GM18861 (cell line): ENCODE results near the gene OPTN.
"Not testable (repeated sequence)": the region's sequence is repeated elsewhere in the genome, so short reads cannot be mapped to it uniquely, and the experiment has no call there.

Experiments used
- ATAC-seq: cut with Tn5 transposase; IDR thresholded peaks from one replicate; pipeline ENCODE4 v1.9.1; 2021; ENCODE audit not compliant: unreplicated experiment

Gene OPTN

DNA sequence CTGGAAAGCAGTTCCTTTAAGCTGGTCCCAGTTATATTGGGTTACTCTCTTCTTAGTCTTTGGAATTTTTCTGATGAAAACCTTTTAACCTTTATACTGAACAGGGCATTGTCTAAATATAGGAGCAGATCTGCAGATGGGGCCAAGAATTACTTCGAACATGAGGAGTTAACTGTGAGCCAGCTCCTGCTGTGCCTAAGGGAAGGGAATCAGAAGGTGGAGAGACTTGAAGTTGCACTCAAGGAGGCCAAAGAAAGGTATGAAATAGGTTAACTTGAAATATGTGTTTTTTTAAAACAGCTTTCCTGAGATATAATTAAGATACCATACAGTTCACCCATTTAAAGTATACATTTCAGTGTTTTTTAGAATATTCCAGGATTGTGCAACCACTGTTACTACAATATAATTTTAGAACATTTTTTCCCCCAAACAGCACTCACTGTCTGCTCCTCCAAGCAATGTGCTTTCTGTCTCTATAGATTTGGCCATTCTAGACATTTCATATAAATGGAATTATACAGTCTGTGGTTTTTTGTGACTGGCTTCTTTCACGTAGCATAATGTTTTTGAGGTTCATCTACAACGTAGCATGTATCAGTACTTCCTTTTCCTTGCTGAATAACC, 18.9 kb downstream of the OPTN start:
- no peak for ATAC-seq

DNA sequence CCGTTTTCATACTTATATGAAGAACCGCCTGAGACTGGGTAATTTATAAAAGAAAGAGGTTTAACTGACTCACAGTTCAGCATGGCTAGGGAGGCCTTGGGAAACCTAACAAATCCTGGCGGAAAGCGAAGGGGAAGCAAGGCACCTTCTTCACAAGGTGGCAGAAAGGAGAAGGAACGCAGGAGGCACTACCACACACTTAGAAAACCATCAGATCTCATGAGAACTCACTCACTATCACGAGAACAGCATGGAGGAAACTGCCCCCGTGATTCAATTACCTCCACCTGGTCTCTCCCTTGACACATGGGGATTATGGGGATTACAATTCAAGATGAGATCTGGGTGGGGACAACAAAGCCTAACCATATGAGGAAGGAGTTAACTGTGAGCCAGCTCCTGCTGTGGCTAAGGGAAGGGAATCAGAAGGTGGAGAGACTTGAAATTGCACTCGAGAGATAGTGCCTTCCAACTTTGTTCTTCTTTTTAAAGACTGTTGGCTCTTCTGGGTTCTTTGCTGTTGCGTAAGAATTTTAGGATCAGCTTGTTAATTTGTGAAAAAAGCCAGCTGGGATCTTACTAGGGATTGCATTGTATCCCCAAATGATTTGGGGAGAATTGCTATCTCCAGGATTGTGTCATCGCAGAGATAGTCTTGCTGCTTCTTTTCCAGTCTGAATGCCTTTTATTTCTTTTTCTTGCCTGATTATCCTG, 21.0 kb downstream of the OPTN start:
- no peak for ATAC-seq

DNA sequence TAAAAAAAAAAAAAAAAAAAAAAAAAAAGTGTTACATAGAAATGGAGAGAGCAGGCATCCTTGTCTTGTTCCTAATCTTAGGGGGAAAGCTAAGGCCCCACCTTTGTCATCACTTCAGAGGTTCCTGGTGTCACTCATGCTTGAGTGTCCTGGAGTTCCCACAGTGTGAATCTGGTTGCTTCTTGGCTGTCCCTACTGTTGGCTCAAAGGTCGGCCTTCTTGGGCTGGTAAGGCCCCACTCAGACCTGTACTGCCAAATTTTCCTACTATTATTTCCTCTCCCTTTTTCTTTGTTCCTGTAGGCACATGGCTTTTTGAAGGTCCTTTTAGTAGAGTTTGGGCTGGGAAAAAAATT, 21.5 kb downstream of the OPTN start:
- ATAC-seq, result no peak

DNA sequence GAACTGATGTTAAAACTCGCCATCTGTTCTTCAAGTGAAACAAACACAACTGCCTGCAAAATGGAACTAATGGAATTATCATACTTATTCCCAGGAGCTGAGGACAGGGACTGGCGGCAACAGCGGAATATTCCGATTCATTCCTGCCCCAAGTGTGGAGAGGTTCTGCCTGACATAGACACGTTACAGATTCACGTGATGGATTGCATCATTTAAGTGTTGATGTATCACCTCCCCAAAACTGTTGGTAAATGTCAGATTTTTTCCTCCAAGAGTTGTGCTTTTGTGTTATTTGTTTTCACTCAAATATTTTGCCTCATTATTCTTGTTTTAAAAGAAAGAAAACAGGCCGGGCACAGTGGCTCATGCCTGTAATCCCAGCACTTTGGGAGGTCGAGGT, 36.7 kb downstream of the OPTN start:
- ATAC-seq, result no peak

DNA sequence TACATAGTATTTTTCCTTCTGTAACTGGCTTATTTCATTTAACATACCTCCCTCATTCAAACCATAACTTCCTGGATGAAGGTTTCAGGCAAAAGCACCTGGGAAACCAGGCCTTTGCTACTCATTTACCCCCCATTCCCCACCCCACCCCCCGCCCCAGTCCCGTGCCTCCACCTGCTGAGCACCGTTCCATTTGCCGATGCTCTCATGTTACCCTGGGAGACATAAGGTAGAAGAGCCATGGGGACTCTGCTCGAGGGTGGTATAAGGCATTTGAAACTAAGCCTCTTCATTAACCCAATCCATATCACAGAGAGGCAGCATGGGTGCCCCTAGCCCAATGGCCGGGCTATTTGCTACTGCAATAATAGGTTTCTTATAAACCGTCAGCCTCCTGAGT, 39.2 kb downstream of the OPTN start:
- no peak for ATAC-seq

DNA sequence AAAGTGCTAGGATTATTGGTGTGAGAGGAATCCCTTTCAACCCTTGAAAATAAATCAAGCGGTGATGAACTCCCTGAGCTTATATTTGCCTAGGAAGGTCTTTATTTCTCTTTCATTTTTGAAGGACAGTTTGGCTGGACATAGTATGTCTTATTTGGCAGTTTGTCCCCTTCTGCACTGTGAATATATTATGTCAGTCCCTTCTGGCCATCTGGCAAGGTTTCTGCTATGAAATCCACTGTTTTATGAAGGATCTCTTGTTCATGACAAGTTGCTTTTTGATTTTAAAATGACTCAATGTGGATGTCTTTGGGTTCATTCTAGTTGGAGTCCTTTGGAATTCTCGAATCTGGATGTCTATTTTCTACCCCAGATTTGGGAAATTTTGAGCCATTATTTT, 39.7 kb downstream of the OPTN start:
- ATAC-seq, result no peak

DNA sequence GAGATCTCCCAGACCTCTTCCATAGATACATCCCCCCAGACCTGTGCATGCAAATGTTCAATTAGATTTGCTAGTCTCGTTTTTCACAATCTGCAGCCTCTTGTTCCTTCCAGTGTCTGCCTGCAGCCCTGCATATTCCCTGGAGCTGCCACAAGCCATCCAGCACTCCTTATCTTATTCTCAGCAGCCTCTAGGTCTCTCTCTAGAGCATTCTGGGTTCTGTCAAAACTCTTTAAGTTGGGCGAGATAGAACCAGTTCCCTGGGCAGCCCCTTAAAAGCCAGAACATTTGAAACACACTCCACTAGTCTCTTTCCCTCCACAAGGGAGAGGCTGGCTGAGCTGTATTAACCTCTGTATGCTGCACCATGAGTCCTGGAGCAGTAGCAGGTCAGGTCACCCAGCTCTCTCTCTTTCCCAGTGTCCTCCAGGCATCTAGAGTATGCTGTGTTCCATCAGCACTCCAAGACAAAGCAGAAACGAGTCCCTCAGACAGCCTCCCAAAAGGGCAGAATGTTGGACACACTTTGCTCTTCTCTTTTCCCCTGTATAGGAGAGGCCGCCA, 40.7 kb downstream of the OPTN start:
- ATAC-seq, result no peak

DNA sequence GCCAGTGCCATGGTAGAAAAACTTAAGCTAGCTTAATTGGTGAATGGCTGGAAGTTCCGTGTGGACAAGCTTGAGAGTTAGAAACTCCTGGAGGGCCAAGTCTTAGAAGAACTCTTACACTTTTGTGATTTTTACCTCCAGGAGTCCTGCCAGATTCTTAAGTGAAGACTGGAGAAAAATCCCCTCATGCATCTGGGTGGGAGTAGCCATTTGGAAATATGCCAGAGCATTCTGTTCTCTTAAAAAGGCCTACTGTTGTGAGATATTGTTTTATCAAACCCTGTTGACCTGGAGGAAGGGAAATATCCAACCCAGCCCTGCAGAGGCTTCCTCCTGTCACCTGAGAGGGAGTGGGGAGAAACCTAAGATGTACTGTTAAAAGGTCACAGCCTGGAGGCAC, 43.8 kb downstream of the OPTN start:
- ATAC-seq, result no peak

DNA sequence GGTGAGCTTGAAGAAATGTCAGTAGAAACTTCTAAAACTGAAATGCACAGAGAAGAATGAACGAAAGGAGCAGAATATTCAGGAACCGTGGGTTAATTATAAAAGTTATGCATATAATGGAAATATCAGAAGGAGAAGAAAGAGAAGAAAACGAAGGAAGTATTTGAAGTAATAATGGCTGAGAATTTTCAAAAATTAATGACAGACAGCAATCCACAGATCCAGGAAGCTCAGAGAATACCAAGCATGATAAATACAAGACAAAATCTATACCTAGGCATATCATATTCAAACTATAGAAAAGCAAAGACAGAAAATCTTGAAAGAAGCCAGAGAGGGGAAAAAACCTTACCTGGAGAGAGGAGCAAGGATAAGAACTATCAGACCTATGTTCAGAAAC, 44.9 kb downstream of the OPTN start:
- no peak for ATAC-seq

DNA sequence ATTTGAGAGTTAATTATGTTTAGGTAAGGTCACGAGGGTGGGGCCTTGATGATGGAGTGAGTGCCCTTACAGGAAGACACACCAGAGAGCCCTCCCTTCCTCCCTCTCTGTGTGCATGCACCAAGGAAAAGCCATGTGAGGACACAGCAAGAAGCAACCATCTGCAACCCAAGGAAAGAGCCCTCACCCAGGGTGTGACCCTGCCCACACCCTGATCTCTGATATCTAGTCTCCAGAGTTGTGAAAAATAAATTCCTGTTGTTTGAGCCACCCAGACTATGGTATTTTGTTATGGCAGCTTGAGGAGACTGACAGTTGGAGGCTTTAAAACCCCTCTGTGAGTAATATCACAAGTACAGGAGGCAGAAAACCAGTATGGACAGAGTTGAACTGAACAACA, 46.4 kb downstream of the OPTN start:
- ATAC-seq, result no peak

DNA sequence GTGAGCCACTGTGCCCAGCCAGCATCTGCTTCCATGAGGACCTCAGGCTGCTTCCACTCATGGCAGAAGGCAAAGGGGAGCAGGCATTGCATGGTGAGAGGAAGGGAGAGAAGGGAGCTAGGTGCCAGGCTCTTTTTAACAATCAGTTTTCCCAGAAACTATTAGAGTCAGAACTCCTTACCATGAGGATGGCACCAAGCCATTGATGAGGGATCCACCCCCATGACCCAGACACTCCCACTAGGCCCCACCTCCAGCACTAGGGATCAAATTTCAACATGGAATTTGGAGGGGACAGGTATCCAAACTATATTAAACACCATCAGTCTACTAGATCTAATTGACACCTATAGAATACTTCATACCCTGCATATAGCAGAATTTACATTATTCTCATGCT, 47.2 kb downstream of the OPTN start:
- no peak for ATAC-seq

DNA sequence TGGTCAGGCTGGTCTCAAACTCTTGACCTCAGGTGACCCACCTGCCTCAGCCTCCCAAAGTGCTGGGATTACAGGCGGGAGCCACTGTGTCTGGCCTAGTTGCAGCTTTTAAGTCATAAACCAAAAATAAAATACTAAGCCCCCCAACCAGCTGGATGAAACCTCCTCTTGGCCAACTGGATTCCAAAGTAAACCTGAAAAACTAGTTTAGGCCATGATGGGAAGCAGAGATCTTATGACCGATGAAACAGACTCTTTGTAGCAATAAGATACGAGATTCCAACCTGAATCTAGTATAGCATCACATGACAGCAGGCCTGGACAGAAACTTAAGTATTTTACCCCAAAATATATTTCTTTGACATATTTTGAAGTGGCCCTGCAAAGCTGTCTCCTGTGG, 52.3 kb downstream of the OPTN start:
- ATAC-seq, result no peak

DNA sequence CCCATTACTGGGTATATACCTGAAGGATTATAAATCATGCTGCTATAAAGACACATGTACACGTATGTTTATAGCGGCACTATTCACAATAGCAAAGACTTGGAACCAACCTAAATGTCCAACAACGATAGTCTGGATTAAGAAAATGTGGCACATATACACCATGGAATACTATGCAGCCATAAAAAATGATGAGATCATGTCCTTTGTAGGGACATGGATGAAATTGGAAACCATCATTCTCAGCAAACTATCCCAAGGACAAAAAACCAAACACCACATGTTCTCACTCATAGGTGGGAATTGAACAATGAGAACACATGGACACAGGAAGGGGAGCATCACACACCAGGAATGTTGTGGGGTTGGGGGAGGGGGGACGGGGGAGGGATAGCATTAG, 55.9 kb downstream of the OPTN start:
- not testable (repeated sequence) for ATAC-seq

DNA sequence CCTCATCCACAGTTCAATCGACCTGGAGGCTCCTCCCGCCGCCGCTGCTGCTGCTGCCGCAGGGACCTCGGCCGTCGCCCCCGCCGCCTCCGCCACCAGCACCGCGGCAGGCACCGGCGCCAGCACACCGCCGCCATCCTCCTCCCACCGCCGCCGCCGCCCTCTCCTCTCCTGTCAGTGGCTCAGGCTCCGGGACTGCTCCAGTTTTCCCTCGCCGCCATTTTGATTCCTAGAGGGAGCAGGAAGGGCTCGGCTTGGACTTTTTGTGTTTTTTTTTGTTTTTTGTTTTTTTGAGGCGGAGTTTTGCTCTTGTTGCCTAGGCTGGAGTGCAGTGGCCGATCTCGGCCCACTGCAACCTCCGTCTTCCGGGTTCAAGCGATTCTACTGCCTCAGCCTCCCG, 58.4 kb downstream of the OPTN start:
- ATAC-seq, result no peak

DNA sequence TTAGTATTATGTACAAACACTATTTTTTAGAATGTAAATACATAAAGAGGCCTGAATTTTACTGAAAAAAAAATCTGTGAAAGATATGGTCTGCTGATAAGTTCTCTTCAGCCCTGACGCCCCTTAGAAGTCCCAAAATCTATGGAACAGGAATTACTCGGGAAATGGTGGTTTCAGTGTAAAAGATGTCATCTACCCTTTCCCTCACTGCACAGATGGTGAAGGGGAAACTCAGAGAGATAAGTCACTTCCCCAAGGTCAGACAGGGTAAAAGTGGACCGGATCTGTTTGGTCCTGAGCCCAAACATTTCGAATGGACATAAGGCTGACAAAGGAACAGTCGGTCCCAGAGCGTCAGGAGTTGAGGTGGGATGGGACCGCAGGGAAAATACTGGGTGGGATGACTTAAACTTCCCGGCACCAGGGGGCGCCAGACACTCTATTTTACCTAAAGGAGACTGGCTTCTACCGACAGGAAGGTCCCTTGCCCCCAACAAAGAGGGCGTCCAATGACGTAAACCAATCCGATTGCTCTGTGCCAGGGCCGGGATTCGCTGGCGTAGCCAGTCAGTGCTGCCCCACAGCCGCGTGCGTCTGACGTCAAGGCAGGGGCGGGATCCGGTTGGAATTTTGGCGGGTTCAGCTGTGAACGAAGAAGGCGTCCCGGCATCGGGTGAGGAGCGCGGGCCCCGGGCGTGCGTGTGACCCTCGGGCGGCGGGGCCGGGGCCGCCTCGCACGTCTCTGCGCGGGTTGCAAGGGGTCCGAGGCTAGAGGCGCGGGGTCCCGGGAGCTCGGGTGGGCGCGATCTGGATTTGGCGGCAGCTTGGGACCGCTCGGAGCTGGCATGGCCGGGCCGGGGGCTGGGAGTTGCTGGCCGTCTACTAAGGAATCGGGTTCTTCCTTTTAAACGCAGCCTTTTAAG, 61.2 kb downstream of the OPTN start, which contains the start of gene MCM10:
Gene MCM10 (plus strand): TSS at position 625 of the 923 bp plus-strand sequence. CDS start 2,645 bp downstream, outside the sequence.
- ATAC-seq, result peak; percentile 97

DNA sequence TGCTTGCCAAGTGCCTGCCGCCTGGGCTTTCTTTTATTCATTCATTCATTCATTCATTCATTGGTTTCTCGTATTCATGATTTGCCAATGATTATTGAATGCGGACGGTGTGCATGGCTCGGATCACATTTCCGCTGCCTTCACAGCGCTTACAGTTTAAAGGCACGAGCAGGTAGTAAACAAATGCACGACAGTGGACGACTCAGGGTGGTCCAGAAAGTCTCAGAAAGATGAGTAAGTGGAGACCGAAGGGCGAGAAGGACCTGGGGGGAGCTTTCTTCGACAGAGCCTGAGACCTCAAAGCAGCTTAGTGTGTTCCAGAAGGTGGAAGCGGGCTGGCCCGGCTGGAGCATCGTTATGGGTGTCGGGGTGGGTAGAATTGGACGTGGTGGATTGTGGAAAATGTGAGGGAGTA, 61.9 kb downstream of the OPTN start:
- no peak for ATAC-seq

DNA sequence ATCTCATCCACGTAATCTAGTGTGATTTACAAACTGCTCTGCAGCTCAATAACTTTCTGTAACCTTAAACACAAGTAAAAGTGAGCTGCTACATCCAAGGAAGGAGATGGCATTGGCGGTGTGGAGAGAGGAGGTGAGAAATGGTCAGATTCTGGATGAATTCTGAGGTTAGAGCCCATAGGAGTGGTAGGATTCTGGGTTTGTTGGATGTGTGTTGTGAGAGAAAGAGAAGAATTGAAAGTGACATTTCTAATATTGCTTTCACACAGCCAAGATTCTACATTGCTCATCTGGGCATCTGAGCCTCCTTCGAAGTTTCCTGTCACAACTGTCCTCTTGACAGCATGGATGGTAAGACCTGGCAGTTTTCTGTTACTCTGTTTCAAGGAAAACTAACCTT, 63.9 kb downstream of the OPTN start:
- ATAC-seq, result no peak

DNA sequence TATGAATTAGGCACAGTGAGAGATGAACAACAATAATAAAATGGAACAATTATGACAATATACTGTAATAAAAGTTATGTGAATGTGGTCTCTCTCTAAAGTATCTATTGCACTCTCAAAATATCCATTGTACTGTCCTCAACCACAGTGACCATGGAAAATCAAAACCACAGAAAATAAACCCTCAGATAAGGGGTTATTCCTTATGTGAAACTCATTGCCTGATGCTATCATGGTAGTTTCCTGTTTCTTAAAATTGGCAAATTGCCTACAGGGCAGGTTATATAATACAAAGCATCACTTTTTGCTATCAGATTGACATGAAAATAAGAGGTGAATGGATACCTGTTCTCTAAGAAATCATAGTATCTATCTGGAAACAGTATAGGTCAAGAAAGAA, 65.2 kb downstream of the OPTN start:
- ATAC-seq, result no peak

DNA sequence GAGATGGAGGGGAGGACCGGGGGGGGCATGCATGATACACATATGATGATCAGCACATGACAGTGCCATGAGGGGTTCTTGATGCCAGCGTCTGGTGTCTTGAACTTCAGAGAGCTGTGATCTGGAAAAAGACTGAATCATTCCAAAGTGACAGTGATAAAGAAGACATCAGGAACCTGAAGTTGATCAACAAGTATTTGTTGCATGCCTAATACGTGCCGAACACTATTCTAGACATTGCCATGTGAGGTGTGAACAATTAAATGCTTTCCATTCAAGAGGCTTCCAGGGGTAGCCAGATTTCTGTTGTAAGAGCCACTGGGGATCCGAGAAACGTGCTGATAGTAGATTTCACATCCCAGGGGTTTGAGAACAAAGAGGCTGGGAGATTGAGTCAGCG, 67.6 kb downstream of the OPTN start:
- ATAC-seq, result no peak

DNA sequence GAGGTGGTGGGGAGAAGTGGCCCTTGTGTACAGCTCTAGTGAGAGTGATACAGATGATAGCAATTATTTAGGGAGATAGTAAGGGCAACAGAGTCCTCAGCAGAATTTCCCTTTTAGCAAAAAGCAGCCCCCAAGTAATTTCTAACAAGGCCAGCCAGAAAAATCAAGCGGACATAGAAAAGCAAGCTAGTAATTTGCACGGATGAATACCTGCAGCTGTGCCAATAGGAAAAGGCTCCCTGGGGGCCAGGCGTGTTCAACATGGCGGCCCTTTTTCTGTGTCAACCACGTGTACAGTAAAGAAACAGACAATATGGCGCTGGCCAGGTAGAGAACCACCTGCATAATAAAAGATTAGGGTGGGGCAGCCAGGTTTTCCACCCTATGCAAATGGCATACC, 68.8 kb downstream of the OPTN start:
- no peak for ATAC-seq

DNA sequence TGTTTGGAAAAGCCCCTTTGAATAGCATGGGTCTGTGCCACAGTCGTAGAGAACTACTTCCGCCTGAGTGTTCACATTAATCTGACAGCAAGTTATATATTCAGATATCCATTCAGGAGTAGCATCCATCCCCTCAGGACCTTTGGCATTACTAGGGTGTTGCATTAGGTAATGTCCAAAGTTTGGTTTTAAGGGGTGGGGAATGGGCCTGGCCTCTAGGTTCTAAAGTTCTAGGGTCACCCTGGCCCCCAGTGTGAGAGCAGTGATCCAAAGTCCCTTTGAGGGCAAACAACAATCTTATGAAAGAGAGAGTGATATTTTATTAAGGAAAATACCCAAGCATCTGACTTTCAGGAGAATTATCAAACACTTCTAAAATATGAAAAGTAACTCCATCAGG, 73.7 kb downstream of the OPTN start:
- ATAC-seq, result no peak

DNA sequence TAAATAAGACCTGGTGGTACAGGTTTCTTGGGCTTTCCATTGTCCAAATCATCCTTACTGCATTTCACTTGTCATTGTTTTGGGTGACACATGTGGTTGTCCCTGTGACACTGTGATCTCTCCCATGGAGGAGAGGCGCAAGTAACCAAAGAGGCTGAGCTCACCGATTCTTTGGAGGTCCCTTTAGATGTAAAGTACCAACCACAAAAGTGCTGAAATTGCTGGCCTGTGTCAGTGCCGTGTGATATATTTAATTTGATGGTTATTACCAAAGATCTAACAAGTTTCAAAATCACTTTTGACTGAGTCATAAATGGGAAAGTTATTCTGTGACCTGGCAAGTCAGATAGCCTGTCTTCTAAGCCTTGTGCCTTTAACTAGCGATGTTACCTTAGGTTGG, 80.8 kb downstream of the OPTN start:
- ATAC-seq, result no peak
